T-helper 17 cell (primary cell): ENCODE data around the gene R3HDM4. TPM values are rescaled to one million over a fixed set of nuclear protein-coding genes. Genes with fewer than 3 reads are reported as not detected.

Experiments used
- ATAC-seq: fragments of 150-1000 bp; cut with Tn5 transposase; 2 replicates; pipeline ENCODE4 v1.10.0; 2021; ENCODE audit warnings: mild to moderate bottlenecking, moderate library complexity
- DNase-seq, 3 donors: peaks; one replicate each; pipeline versions ENCODE4 v3.0.0 to v3.0.0-alpha.2; 2020 to 2021
- H3K9me3 ChIP-seq: one replicate; pipeline ENCODE4 v1.7.0; 2013; ENCODE audit warnings: low read length, mild to moderate bottlenecking; ENCODE audit not compliant: control insufficient read depth, poor library complexity, severe bottlenecking
- H3K27ac Mint-ChIP-seq: one replicate; pipeline ENCODE4 v1.8.0; 2022; ENCODE audit warnings: mild to moderate bottlenecking, moderate library complexity, mixed read lengths
- H3K27me3 Mint-ChIP-seq: one replicate; pipeline ENCODE4 v1.8.0; 2022; ENCODE audit warnings: mixed read lengths
- H3K36me3 Mint-ChIP-seq: one replicate; pipeline ENCODE4 v1.8.0; 2022; ENCODE audit warnings: low read depth, mixed read lengths
- H3K4me1 Mint-ChIP-seq: one replicate; pipeline ENCODE4 v1.8.0; 2022; ENCODE audit warnings: mild to moderate bottlenecking, mixed read lengths
- H3K4me3 Mint-ChIP-seq: one replicate; pipeline ENCODE4 v1.8.0; 2022; ENCODE audit warnings: mild to moderate bottlenecking, moderate library complexity, mixed read lengths
- total RNA-seq, 4 donors: library from RNA in 2 of 4; stranded (reverse) in 2 of 4; gene quantifications; one replicate each; pipeline ENCODE4 v1.2.3 and lab custom pipeline; 2022 to 2026

The R3HDM4 gene
- total RNA-seq, 2 donors from 2014 or later, result 233 to 243 TPM

GRCh38 chr19:931860-932647 lies 19.0 kb upstream of the R3HDM4 start:
- peak overlapping the region; percentile 63 for H3K27ac Mint-ChIP-seq
- H3K9me3 ChIP-seq, result no peaks in the 10 kb centered on the region
- peaks cover 2% of the 10 kb centered on the region for H3K36me3 Mint-ChIP-seq
- ATAC-seq (no peak), DNase-seq (no peak)
- peak overlapping the region; percentile 76 for H3K4me3 Mint-ChIP-seq
- H3K27me3 Mint-ChIP-seq, result no peaks in the 10 kb centered on the region
- peaks cover 14% of the 10 kb centered on the region for H3K4me1 Mint-ChIP-seq

GRCh38 chr19:929891-930258 lies 16.9 kb upstream of the R3HDM4 start:
- no peak for ATAC-seq
- Mint-ChIP-seq H3K4me1 (peaks cover 13% of the 10 kb centered on the region), H3K36me3 (peaks cover 2% of the 10 kb centered on the region), H3K4me3 (no peak overlapping the region), H3K27me3 (no peaks in the 10 kb centered on the region), H3K27ac (no peak overlapping the region)
- no peak for DNase-seq
- no peaks in the 10 kb centered on the region for H3K9me3 ChIP-seq

DNA sequence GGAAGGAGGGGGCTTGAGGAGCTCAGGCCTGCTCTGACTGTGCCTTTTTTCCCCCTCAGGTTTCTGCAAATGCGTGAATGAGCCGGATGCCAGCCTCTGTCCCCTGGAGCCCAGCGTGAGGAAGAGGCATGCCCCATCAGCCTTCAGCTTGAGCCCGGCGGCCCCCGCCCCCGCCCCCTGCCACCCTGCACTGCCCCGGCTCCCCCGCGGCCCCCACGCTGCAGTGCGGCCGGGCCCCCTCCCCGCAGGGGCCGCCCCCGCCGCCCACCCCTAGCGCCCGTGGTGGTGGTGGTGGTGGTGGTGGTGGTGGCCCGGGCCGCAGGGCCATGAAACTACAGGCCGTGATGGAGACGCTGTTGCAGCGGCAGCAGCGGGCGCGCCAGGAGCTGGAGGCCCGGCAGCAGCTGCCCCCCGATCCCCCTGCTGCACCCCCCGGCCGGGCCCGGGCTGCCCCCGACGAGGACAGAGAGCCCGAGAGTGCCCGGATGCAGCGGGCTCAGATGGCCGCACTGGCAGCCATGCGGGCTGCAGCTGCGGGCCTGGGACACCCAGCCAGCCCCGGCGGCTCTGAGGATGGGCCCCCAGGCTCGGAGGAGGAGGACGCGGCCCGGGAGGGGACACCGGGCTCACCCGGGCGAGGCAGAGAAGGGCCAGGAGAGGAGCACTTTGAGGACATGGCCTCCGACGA lies 16.3 kb upstream of the R3HDM4 start:
- H3K27ac Mint-ChIP-seq, result no peak overlapping the region
- H3K9me3 ChIP-seq, result no peaks in the 10 kb centered on the region
- DNase-seq (no peak), ATAC-seq (no peak)
- no peaks in the 10 kb centered on the region for H3K27me3 Mint-ChIP-seq
- peaks cover 2% of the 10 kb centered on the region for H3K36me3 Mint-ChIP-seq
- H3K4me1 Mint-ChIP-seq, result peaks cover 13% of the 10 kb centered on the region
- no peak overlapping the region for H3K4me3 Mint-ChIP-seq

- peaks cover 15% of the 10 kb centered on the region for H3K4me1 Mint-ChIP-seq
- DNase-seq, result no peak
- no peak for ATAC-seq
- no peak overlapping the region for H3K27ac Mint-ChIP-seq
- H3K9me3 ChIP-seq, result no peaks in the 10 kb centered on the region
- H3K36me3 Mint-ChIP-seq, result peaks cover 2% of the 10 kb centered on the region
- no peaks in the 10 kb centered on the region for H3K27me3 Mint-ChIP-seq
- no peak overlapping the region for H3K4me3 Mint-ChIP-seq
These were observed 15.6 kb upstream of the R3HDM4 start for GRCh38 chr19:928471-929202.

DNA sequence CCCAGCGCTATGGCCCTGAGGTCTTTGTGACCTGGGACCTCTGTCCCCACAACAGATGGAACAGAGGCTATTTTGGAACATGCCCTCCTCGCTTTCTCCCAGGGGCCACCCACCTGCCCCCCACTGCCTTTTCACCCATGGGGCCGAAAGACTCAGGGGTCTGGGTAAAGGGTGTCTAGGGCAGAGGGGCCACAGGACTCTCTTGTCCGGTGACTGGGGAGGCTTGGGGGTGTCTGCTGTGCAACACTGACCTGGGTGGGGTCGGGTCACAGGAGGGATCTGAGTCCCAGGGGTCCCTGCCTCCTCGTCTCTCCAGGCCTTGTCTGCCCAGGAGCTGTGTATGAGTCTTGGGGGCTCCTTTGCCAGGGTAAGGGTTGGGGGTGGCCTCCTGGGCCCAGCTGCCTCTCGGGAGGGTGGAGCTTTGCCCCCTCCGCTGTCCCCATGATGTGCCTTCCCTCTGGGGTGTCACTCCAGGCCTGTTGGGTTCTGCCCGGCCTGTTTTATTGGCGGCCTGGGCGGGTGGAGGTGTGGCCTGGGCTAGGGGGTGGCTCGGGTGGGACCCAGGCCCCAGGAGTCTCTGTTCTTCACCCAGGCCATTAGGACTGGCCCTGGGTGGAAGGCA lies 14.9 kb upstream of the R3HDM4 start:
- no peak for DNase-seq
- Mint-ChIP-seq H3K36me3 (peaks cover 2% of the 10 kb centered on the region), H3K4me3 (peak overlapping the region; percentile 84), H3K27ac (no peak overlapping the region), H3K4me1 (peaks cover 10% of the 10 kb centered on the region), H3K27me3 (no peaks in the 10 kb centered on the region)
- no peak for ATAC-seq
- H3K9me3 ChIP-seq, result no peaks in the 10 kb centered on the region

DNA sequence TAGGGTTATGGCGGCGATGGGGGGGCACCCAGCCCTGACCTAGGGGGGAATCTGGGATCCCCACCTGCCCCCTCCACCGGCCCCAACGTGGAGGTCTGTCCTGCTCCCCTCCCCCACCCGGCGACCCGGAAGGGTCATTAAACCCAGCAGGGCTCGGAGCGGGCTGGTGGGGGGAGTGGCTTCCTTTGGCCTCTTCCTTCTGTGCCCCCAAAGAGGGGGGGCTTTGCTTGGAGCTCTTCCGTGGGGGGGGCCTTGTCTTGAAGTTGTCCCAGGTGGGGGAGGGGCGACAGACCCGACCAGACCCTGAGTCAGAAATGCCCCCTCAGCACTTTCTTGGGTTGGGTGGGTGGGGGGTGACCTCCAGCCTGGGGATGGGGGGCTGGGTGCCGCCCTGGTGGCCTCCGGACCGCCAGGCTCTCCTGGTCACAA lies 14.3 kb upstream of the R3HDM4 start:
- no peak overlapping the region for H3K27ac Mint-ChIP-seq
- no peak for DNase-seq
- no peak for ATAC-seq
- H3K4me1 Mint-ChIP-seq, result peaks cover 7% of the 10 kb centered on the region
- H3K4me3 Mint-ChIP-seq, result peak overlapping the region; percentile 84
- no peaks in the 10 kb centered on the region for H3K9me3 ChIP-seq
- no peaks in the 10 kb centered on the region for H3K27me3 Mint-ChIP-seq
- H3K36me3 Mint-ChIP-seq, result no peaks in the 10 kb centered on the region

- ATAC-seq (no peak), DNase-seq (no peak)
- H3K36me3 Mint-ChIP-seq, result no peaks in the 10 kb centered on the region
- peak overlapping the region; percentile 24 for H3K27ac Mint-ChIP-seq
- H3K4me1 Mint-ChIP-seq, result peaks cover 6% of the 10 kb centered on the region
- H3K27me3 Mint-ChIP-seq, result no peaks in the 10 kb centered on the region
- no peaks in the 10 kb centered on the region for H3K9me3 ChIP-seq
- H3K4me3 Mint-ChIP-seq, result peak overlapping the region; percentile 84
These were observed 13.8 kb upstream of the R3HDM4 start for GRCh38 chr19:926589-927350.

DNA sequence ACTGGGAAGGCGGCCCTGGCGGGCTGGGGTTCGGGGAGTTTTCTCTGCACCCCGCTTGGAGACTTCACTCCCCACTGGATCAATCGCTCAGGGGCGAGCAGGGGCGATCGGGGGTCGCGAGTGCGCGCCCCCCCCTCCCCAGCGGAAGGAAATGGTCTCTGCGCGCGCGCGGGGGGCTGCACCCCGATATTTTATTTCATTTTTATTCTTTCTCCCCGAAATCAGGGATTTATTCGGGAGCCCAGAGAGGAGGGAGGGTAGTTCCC lies 13.2 kb upstream of the R3HDM4 start:
- H3K9me3 ChIP-seq, result no peaks in the 10 kb centered on the region
- no peaks in the 10 kb centered on the region for H3K27me3 Mint-ChIP-seq
- DNase-seq (no peak), ATAC-seq (no peak)
- H3K4me1 Mint-ChIP-seq, result peaks cover 8% of the 10 kb centered on the region
- H3K4me3 Mint-ChIP-seq, result peak overlapping the region; percentile 84
- no peaks in the 10 kb centered on the region for H3K36me3 Mint-ChIP-seq
- H3K27ac Mint-ChIP-seq, result peak overlapping the region; percentile 24

DNA sequence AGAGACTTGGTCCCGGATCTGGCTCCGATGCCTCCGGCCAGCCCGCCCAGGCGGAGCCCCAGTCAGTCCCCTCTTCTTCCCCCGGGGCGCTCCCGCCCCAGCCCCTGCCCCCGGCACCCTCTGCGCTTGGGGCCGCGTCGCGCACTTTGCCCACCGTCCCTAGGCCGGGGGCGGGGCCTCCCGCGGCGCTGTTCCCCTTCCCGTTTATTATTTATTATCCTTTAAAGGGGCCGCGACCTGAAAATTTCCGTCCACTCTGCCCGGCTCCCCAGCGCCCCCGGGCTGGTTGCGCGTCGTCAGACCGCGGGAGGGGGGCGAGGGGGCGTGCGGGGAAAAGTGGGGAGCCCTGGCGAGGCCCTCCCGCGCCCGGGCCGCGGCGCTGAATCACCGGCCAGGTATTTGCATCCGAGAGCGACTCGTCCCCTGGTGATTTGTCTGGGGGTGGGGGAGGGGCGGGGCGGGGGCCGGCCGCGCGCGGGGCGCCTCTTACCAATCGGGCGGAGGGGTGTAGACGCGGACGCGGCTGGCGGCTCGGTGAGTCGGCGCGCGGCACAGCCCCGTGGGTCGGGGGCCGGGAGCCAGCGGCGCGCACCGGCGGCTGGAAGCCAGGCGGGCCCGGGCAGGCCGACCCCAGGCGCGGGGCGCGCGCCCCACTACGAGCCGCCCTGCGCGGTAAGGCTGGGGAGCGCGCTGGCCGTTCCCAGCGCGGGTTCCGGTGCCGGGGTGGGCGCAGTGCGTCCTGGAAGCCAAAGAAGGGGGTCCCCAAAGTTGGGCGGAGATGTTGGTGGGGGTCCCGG lies 12.7 kb upstream of the R3HDM4 start, which contains the start of gene ARID3A:
Gene ARID3A, plus strand, starts transcription at position 510 of the 797 bp plus-strand sequence. CDS start 3,494 bp downstream, outside the sequence.
- no peaks in the 10 kb centered on the region for H3K9me3 ChIP-seq
- no peaks in the 10 kb centered on the region for H3K36me3 Mint-ChIP-seq
- DNase-seq (peak; percentile 61 to 65 (median 63)), ATAC-seq (peak; percentile 80)
- H3K4me3 Mint-ChIP-seq, result peak within 1 kb of the TSS; percentile 89
- peak within 1 kb of the TSS; percentile 24 for H3K27ac Mint-ChIP-seq
- peaks cover 10% of the 10 kb centered on the region for H3K4me1 Mint-ChIP-seq
- H3K27me3 Mint-ChIP-seq, result no peaks in the 10 kb centered on the region

GRCh38 chr19:925087-925525 lies 12.1 kb upstream of the R3HDM4 start:
- Mint-ChIP-seq H3K36me3 (no peaks in the 10 kb centered on the region), H3K27ac (no peak overlapping the region), H3K27me3 (no peaks in the 10 kb centered on the region), H3K4me1 (peaks cover 10% of the 10 kb centered on the region), H3K4me3 (peak overlapping the region; percentile 89)
- H3K9me3 ChIP-seq, result no peaks in the 10 kb centered on the region
- ATAC-seq (peak; percentile 66), DNase-seq (no peak)

- Mint-ChIP-seq H3K27me3 (no peaks in the 10 kb centered on the region), H3K36me3 (no peaks in the 10 kb centered on the region), H3K27ac (no peak overlapping the region), H3K4me1 (peaks cover 10% of the 10 kb centered on the region), H3K4me3 (peak overlapping the region; percentile 89)
- DNase-seq (no peak), ATAC-seq (no peak)
- H3K9me3 ChIP-seq, result no peaks in the 10 kb centered on the region
These were observed 11.6 kb upstream of the R3HDM4 start for GRCh38 chr19:924553-925086.
